HEK293 (cell line): ENCODE measurements around the gene SERPING1.

Source experiments
- ATF2 ChIP-seq: fragments of 450-650 bp; formaldehyde crosslinking; IDR thresholded peaks from 2 replicates; pipeline ENCODE4 v1.5.1; 2016; ENCODE audit warnings: missing biosample characterization, missing genetic modification characterization, low read depth
- REST ChIP-seq: fragments of 450-650 bp; formaldehyde crosslinking; IDR thresholded peaks from 2 replicates; pipeline ENCODE4 v1.5.1; 2016; ENCODE audit warnings: missing biosample characterization, missing genetic modification characterization
- SP2 ChIP-seq: fragments of 450-650 bp; formaldehyde crosslinking; IDR thresholded peaks from 2 replicates; pipeline ENCODE4 v1.5.1; 2016; ENCODE audit warnings: missing biosample characterization, missing genetic modification characterization
- TCF7L2 ChIP-seq: IDR thresholded peaks from 2 replicates; pipeline ENCODE4 v1.6.1; 2011; ENCODE audit warnings: low read depth, mild to moderate bottlenecking, inconsistent platforms, low read length, moderate library complexity, borderline replicate concordance
- ZBTB26 ChIP-seq: fragments of 450-650 bp; formaldehyde crosslinking; optimal IDR thresholded peaks from 2 replicates; pipeline ENCODE3; 2016; ENCODE audit warnings: missing biosample characterization, mild to moderate bottlenecking, missing genetic modification characterization
- ZNF148 ChIP-seq: fragments of 450-650 bp; formaldehyde crosslinking; IDR thresholded peaks from 2 replicates; pipeline ENCODE4 v1.5.0; 2017; ENCODE audit warnings: missing biosample characterization, missing genetic modification characterization, borderline replicate concordance
- ZNF416 ChIP-seq: fragments of 450-650 bp; formaldehyde crosslinking; IDR thresholded peaks from 2 replicates; pipeline ENCODE4 v1.5.1; 2016; ENCODE audit warnings: missing biosample characterization, missing genetic modification characterization
- ZNF449 ChIP-seq: fragments of 450-650 bp; formaldehyde crosslinking; IDR thresholded peaks from 2 replicates; pipeline ENCODE4 v1.5.1; 2017; ENCODE audit warnings: missing biosample characterization, mild to moderate bottlenecking, missing genetic modification characterization, moderate library complexity
- ZNF501 ChIP-seq: fragments of 450-650 bp; formaldehyde crosslinking; IDR thresholded peaks from 2 replicates; pipeline ENCODE4 v1.5.1; 2016; ENCODE audit warnings: missing biosample characterization, missing genetic modification characterization

GRCh38 chr11:57658023-57658361, 60.5 kb downstream of the SERPING1 start:
- TF ChIP-seq SP2 (tag by site-specific recombination) (no peak), ATF2 (tag by site-specific recombination) (no peak), ZNF148 (tag by site-specific recombination) (no peak), REST (tag by site-specific recombination) (no peak), TCF7L2 (no peak), ZNF449 (tag by site-specific recombination) (no peak), ZBTB26 (tag by site-specific recombination) (no peak), ZNF416 (no peak), ZNF501 (no peak)
